SJSA1 (cell line): ENCODE measurements around the gene UNC119B. TPM values are rescaled to one million over a fixed set of nuclear protein-coding genes. Genes with fewer than 3 reads are reported as not detected.

Experiments used
- DNase-seq, 2 experiments: peaks; one replicate each; pipeline ENCODE4 v3.0.0-alpha.2; 2015 to 2020; ENCODE audit warnings: low spot score in 2 of 2, low read depth in 1 of 2
- H3K27ac ChIP-seq: fragments of 250-450 bp; sonication (Bioruptor Pico); 2 replicates; pipeline ENCODE4 v1.5.1; 2020; ENCODE audit warnings: mild to moderate bottlenecking, moderate library complexity
- H3K27me3 ChIP-seq: fragments of 250-450 bp; sonication (Bioruptor Pico); replicated peaks from 2 replicates; pipeline ENCODE4 v1.5.1; 2020; ENCODE audit warnings: mild to moderate bottlenecking, moderate library complexity
- H3K36me3 ChIP-seq: fragments of 250-450 bp; sonication (Bioruptor Pico); 2 replicates; pipeline ENCODE4 v1.5.1; 2020; ENCODE audit warnings: mild to moderate bottlenecking
- H3K4me1 ChIP-seq: fragments of 250-450 bp; sonication (Bioruptor Pico); replicated peaks from 2 replicates; pipeline ENCODE4 v1.6.1; 2021; ENCODE audit warnings: mild to moderate bottlenecking
- H3K4me3 ChIP-seq: fragments of 250-450 bp; sonication (Bioruptor Pico); 2 replicates; pipeline ENCODE4 v1.5.1; 2020; ENCODE audit warnings: mild to moderate bottlenecking
- H3K9me3 ChIP-seq: fragments of 250-450 bp; sonication (Bioruptor Pico); replicated peaks from 2 replicates; pipeline ENCODE4 v1.5.1; 2020; ENCODE audit warnings: mild to moderate bottlenecking
- total RNA-seq: library from RNA; depleted of rRNA; stranded (reverse); fragments of >200 nt; shearing (Covaris generic); gene quantifications from 2 replicates; pipeline ENCODE4 v1.2.3, GENCODE V29; 2014

Gene UNC119B
- total RNA-seq, 1 experiment from 2014 or later = 6.9 TPM

DNA sequence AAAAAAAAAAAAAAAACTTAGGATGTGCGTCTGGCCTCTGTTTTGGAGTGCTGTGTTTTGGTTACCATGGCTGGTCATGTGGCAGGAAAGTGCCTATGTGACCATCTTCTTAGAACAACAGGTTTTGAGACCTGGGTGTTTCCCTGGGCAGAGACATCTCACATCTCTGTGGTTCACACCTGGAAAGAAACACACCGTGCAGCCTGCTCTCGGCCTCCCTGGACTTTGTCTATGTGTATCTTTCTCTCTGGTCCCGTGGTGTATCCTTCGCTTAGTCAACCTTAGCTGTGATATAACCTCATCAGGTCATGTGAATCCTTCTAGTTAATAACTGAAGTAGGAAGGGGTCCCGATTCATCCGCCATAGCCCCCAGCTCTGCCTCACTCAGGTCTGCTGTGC is 38.0 kb downstream of the UNC119B start:
- Histone ChIP-seq H3K36me3 (no peaks in the 10 kb centered on the region), H3K27me3 (no peaks in the 10 kb centered on the region), H3K9me3 (no peaks in the 10 kb centered on the region), H3K27ac (no peak overlapping the region), H3K4me3 (no peak overlapping the region), H3K4me1 (no peaks in the 10 kb centered on the region)
- DNase-seq = no peak

DNA sequence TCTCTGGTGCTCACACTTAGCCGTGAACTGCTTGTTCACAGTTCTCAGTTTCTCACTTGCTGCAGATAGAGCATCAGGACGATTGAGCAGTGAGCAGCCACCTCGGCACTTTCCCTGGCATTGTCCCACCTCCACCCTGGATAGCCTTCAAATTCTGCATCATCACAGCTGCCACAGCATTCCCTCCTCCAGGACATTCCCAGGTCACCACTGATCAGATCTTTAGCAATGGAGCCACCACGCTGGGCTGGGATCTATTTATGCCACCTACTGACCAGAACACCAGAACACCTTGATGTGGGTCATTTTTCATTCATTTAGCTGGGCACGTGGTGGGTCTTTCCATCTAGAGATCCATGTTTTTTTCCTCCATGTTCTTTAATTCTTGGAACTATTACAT is 39.0 kb downstream of the UNC119B start:
- no peaks in the 10 kb centered on the region for H3K9me3 ChIP-seq
- H3K4me3 ChIP-seq = no peak overlapping the region
- H3K27ac ChIP-seq = no peak overlapping the region
- no peaks in the 10 kb centered on the region for H3K27me3 ChIP-seq
- no peaks in the 10 kb centered on the region for H3K36me3 ChIP-seq
- no peak for DNase-seq
- H3K4me1 ChIP-seq = no peaks in the 10 kb centered on the region

DNA sequence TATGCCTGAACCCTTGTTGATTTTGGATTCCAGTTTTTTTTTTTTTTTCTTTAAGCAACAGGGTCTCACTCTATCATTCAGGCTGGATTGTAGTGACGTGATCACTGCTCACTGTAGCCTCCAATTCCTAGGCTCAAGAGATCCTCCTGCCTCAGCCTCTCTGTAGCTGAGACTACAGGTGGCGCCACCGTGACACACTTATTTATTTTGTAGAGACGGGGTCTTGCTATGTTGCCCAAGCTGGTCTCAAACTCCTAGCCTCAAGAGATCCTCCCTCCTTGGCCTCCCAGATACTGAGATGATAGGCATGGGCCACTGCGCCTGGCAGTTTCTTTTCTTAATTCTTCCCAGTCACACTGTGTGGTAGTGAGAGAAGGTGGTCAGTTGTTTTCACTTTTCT is 40.5 kb downstream of the UNC119B start:
- no peak for DNase-seq
- Histone ChIP-seq H3K27me3 (no peaks in the 10 kb centered on the region), H3K4me3 (no peak overlapping the region), H3K27ac (no peak overlapping the region), H3K36me3 (no peaks in the 10 kb centered on the region), H3K9me3 (no peaks in the 10 kb centered on the region), H3K4me1 (no peaks in the 10 kb centered on the region)

DNA sequence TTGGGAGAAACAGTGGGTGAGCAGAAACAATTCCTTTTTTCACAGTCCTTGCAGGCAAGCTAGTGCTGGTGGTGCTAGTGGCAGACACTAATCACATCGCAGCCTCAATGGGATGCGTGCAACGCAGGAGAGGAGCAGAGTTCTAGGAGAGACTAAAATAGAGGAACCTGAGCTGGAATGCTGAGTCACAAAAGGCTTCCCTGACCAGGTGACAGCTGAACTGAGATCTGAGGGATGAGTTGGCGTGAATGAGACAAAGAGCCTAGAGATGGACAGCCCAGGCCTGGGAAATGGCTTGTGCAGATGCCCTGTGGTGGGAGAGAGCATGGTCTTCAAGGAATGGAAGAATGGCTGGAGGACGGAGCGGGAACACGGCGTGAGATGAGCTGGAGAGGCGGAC is 41.1 kb downstream of the UNC119B start:
- Histone ChIP-seq H3K27me3 (no peaks in the 10 kb centered on the region), H3K4me3 (no peak overlapping the region), H3K27ac (no peak overlapping the region), H3K9me3 (no peaks in the 10 kb centered on the region), H3K4me1 (no peaks in the 10 kb centered on the region), H3K36me3 (no peaks in the 10 kb centered on the region)
- no peak for DNase-seq

- Histone ChIP-seq H3K9me3 (no peaks in the 10 kb centered on the region), H3K36me3 (no peaks in the 10 kb centered on the region), H3K4me3 (no peak overlapping the region), H3K4me1 (no peaks in the 10 kb centered on the region), H3K27me3 (no peaks in the 10 kb centered on the region), H3K27ac (no peak overlapping the region)
- no peak for DNase-seq
These were observed 44.5 kb downstream of the UNC119B start for GRCh38 chr12:120754792-120755191.

GRCh38 chr12:120755269-120755668 is 45.0 kb downstream of the UNC119B start:
- H3K4me1 ChIP-seq = no peaks in the 10 kb centered on the region

DNA sequence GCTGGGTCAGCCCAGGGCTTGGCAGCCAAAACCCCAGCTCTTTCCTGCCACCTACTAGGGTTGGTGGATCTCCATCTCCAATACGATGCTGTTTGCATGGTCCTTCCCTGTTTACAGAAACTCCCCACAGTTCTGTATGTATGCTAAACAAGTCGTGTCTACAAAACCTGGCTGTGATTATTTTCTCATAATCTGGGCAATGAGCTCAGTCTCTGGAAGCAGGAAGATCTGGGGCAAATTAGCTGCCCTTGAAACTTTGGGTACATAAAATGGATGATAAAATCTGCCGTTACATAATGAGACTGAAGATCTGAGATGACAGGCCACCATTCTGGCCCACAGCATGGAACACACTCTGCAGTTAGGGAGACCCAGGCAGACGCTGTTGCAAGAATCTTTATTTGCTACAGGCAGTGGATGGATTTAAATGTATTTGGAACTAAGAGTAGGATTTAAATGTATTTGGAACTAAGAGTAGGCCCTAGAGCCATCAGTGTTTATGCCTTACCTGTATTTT is 47.0 kb downstream of the UNC119B start:
- DNase-seq = no peak

More at GRCh38 chr12:120755269-120755668, 45.0 kb downstream of the UNC119B start:
- no peak for DNase-seq
- Histone ChIP-seq H3K4me3 (no peak overlapping the region), H3K27me3 (no peaks in the 10 kb centered on the region), H3K36me3 (no peaks in the 10 kb centered on the region), H3K27ac (no peak overlapping the region), H3K9me3 (no peaks in the 10 kb centered on the region)

GRCh38 chr12:120757949-120758348 is 47.7 kb downstream of the UNC119B start:
- Histone ChIP-seq H3K9me3 (no peaks in the 10 kb centered on the region), H3K4me1 (no peaks in the 10 kb centered on the region), H3K36me3 (no peaks in the 10 kb centered on the region), H3K4me3 (no peak overlapping the region), H3K27me3 (no peaks in the 10 kb centered on the region), H3K27ac (no peak overlapping the region)
- no peak for DNase-seq

More for the DNA sequence above, 47.0 kb downstream of the UNC119B start:
- Histone ChIP-seq H3K36me3 (no peaks in the 10 kb centered on the region), H3K4me1 (no peaks in the 10 kb centered on the region), H3K9me3 (no peaks in the 10 kb centered on the region), H3K27ac (no peak overlapping the region), H3K27me3 (no peaks in the 10 kb centered on the region), H3K4me3 (no peak overlapping the region)

- Histone ChIP-seq H3K27me3 (no peaks in the 10 kb centered on the region), H3K36me3 (no peaks in the 10 kb centered on the region)
These were observed 48.7 kb downstream of the UNC119B start for GRCh38 chr12:120758798-120759590.

DNA sequence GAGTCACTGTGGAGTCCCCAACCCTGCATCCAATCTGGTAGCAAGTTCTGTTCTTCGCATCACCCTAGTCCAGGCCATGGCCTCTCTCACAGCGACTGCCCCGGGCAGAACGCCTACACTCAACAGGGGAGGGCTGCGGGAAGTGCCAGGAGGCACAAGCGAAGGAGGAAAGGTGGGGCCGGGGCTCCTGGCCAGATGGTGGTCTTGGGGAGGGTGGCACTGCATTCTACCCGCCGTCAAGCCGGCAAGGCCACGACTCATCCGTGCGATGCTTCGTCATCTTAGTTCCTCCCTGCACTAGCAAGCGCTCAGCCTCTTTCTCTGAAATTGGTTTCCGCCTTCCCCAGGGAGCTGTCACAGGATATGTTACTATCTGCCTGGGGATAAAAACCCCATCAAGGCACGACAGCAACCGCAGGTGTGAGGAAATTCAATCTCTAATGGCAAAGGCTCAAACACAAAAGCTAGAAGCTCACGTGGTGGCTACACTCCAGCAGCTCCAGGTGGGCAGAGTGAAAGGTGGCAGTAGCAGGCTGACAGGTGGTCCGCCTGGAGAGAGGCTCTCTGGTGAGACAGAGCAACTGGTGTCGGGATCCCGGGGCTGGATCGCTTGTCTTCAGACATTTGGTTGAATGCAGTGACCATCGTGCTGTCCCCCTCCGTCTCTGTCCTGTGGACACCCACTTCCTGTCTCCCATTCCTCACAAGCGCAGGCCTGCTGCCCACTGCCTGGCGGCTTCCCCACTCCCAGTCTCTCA is 49.5 kb downstream of the UNC119B start:
- no peak for DNase-seq
- no peaks in the 10 kb centered on the region for H3K9me3 ChIP-seq
- H3K36me3 ChIP-seq = peaks cover 5% of the 10 kb centered on the region; the same call in 1 of the 2 replicates
- no peak overlapping the region for H3K4me3 ChIP-seq
- H3K27me3 ChIP-seq = no peaks in the 10 kb centered on the region
- no peaks in the 10 kb centered on the region for H3K4me1 ChIP-seq
- H3K27ac ChIP-seq = no peak overlapping the region

More at GRCh38 chr12:120758798-120759590, 48.7 kb downstream of the UNC119B start:
- no peaks in the 10 kb centered on the region for H3K9me3 ChIP-seq
- H3K4me1 ChIP-seq = no peaks in the 10 kb centered on the region
- no peak overlapping the region for H3K27ac ChIP-seq
- no peak for DNase-seq
- H3K4me3 ChIP-seq = no peak overlapping the region

GRCh38 chr12:120760349-120761254 is 50.3 kb downstream of the UNC119B start:
- Histone ChIP-seq H3K9me3 (no peaks in the 10 kb centered on the region), H3K36me3 (peaks cover 7% of the 10 kb centered on the region; the same call in 1 of the 2 replicates), H3K27ac (no peak overlapping the region), H3K27me3 (no peaks in the 10 kb centered on the region), H3K4me3 (no peak overlapping the region), H3K4me1 (no peaks in the 10 kb centered on the region)
- no peak for DNase-seq

GRCh38 chr12:120761519-120761934 is 51.3 kb downstream of the UNC119B start:
- H3K4me1 ChIP-seq = no peaks in the 10 kb centered on the region
- DNase-seq = no peak
- H3K27me3 ChIP-seq = no peaks in the 10 kb centered on the region
- H3K27ac ChIP-seq = no peak overlapping the region
- H3K36me3 ChIP-seq = peaks cover 16% of the 10 kb centered on the region
- H3K4me3 ChIP-seq = no peak overlapping the region
- no peaks in the 10 kb centered on the region for H3K9me3 ChIP-seq

GRCh38 chr12:120762086-120762485 is 51.8 kb downstream of the UNC119B start:
- no peaks in the 10 kb centered on the region for H3K4me1 ChIP-seq
- H3K4me3 ChIP-seq = no peak overlapping the region
- DNase-seq = no peak
- H3K27me3 ChIP-seq = no peaks in the 10 kb centered on the region
- no peaks in the 10 kb centered on the region for H3K9me3 ChIP-seq
- no peak overlapping the region for H3K27ac ChIP-seq
- H3K36me3 ChIP-seq = peaks cover 21% of the 10 kb centered on the region
